CD4-positive, alpha-beta memory T cell (primary cell): Measurements from ENCODE around the gene TOMM40. TPM values are rescaled to one million over a fixed set of nuclear protein-coding genes. Genes with fewer than 3 reads are reported as not detected.

Source experiments
- CTCF ChIA-PET: fragments of 350-600 bp; sonication (Branson Sonifier 250); formaldehyde crosslinking; loops from one replicate; lab custom pipeline; 2021; ENCODE audit warnings: inconsistent platforms; ENCODE audit not compliant: partially characterized antibody; lab: Charles Lee
- POLR2A ChIA-PET: fragments of 350-600 bp; sonication (Branson Sonifier 250); formaldehyde crosslinking; loops from one replicate; lab custom pipeline; 2021; ENCODE audit not compliant: partially characterized antibody; lab: Charles Lee
- DNase-seq, 5 donors: peaks; one replicate each; pipeline versions ENCODE4 v3.0.0 to v3.0.0-alpha.2; 2020 to 2022; ENCODE audit warnings: mixed read lengths in 1 of 5
- H3K27ac ChIP-seq: one replicate; pipeline ENCODE4 v1.7.0; 2013; ENCODE audit warnings: low read depth, low read length
- H3K27me3 ChIP-seq: 2 replicates; pipeline ENCODE4 v1.7.0; 2013; ENCODE audit warnings: mild to moderate bottlenecking, low read length, moderate library complexity; ENCODE audit not compliant: insufficient read depth
- H3K36me3 ChIP-seq: 2 replicates; pipeline ENCODE4 v1.7.0; 2013; ENCODE audit warnings: mild to moderate bottlenecking, low read length, moderate library complexity; ENCODE audit not compliant: insufficient read depth
- H3K4me1 ChIP-seq: 2 replicates; pipeline ENCODE4 v1.7.0; 2013; ENCODE audit warnings: mild to moderate bottlenecking, low read length, moderate library complexity; ENCODE audit not compliant: insufficient read depth
- H3K4me3 ChIP-seq, 2 donors: one replicate each; pipeline ENCODE4 v1.7.0; 2013; ENCODE audit warnings: low read length in 2 of 2, mild to moderate bottlenecking in 1 of 2
- H3K9me3 ChIP-seq, 2 donors: one replicate each; pipeline ENCODE4 v1.7.0; 2013; ENCODE audit warnings: low read length in 2 of 2, control low read depth in 1 of 2; ENCODE audit not compliant: control insufficient read depth in 1 of 2
- H3K27ac Mint-ChIP-seq, 7 donors: one replicate each; pipeline ENCODE4 v1.8.0; 2020 to 2021; ENCODE audit warnings: mixed read lengths in 7 of 7, mild to moderate bottlenecking in 6 of 7, inconsistent platforms in 3 of 7, moderate library complexity in 3 of 7
- H3K27me3 Mint-ChIP-seq, 2 donors: one replicate each; pipeline ENCODE4 v1.8.0; 2020 to 2021; ENCODE audit warnings: mixed read lengths in 2 of 2
- H3K36me3 Mint-ChIP-seq, 2 donors: one replicate each; pipeline ENCODE4 v1.8.0; 2020 to 2021; ENCODE audit warnings: mixed read lengths in 2 of 2, inconsistent platforms in 1 of 2, mild to moderate bottlenecking in 1 of 2
- H3K4me1 Mint-ChIP-seq, 4 donors: one replicate each; pipeline ENCODE4 v1.8.0; 2020 to 2021; ENCODE audit warnings: mixed read lengths in 4 of 4, mild to moderate bottlenecking in 1 of 4
- H3K4me3 Mint-ChIP-seq, 8 donors: one replicate each; pipeline ENCODE4 v1.8.0; 2020 to 2021; ENCODE audit warnings: mixed read lengths in 8 of 8, mild to moderate bottlenecking in 7 of 8, moderate library complexity in 6 of 8, inconsistent platforms in 3 of 8
- H3K9me3 Mint-ChIP-seq, 8 donors: one replicate each; pipeline ENCODE4 v1.8.0; 2020 to 2021; ENCODE audit warnings: mixed read lengths in 8 of 8, mild to moderate bottlenecking in 5 of 8, inconsistent platforms in 3 of 8, moderate library complexity in 1 of 8
- intact Hi-C: fragments of 100-400 bp; cut with micrococcal nuclease; formaldehyde crosslinking; loops from one replicate; pipeline ENCODE4 v1.15.1; 2023
- polyA plus RNA-seq, 2 donors: library from polyadenylated mRNA; unstranded; fragments of 300-500 nt; fragmentation: Illumina TruSeq; gene quantifications; one replicate each; pipeline ENCODE4 v1.2.3, GENCODE V29; 2021
- total RNA-seq, 2 experiments: library from RNA; stranded (reverse); gene quantifications; one replicate each; pipeline ENCODE4 v1.2.3, GENCODE V29; 2021

TOMM40 gene
- total and polyA plus RNA-seq, 4 experiments from 2014 or later, result 30.9 to 43.6 (median 33.7) TPM

GRCh38 chr19:44949550-44949949, 58.5 kb downstream of the TOMM40 start:
- Mint-ChIP-seq H3K4me3 (no peak overlapping the region), H3K27ac (no peak overlapping the region), H3K36me3 (peaks cover 0 to 7% of the 10 kb centered on the region in 2 donors), H3K27me3 (no peaks in the 10 kb centered on the region), H3K4me1 (peaks cover 4 to 10% (median 8%) of the 10 kb centered on the region in 4 donors), H3K9me3 (peaks cover 0 to under 1% (median 0%) of the 10 kb centered on the region in 8 donors)
- intact Hi-C loops, result no loop called here
- no peaks in the 10 kb centered on the region for H3K27me3 ChIP-seq
- no peak overlapping the region for H3K27ac ChIP-seq
- ChIA-PET POLR2A (no interaction called here), CTCF (interaction anchor here (1.0 kb wide), 1 partner anchor 226 kb away, joined by 3 read pairs; no protein-coding TSS in a partner anchor)
- H3K9me3 ChIP-seq, result no peaks in the 10 kb centered on the region
- H3K36me3 ChIP-seq, result no peaks in the 10 kb centered on the region
- peaks cover 10% of the 10 kb centered on the region for H3K4me1 ChIP-seq
- DNase-seq, result no peak
- no peak overlapping the region for H3K4me3 ChIP-seq

- Histone ChIP-seq H3K4me1 (peaks cover 20% of the 10 kb centered on the region), H3K9me3 (no peaks in the 10 kb centered on the region), H3K4me3 (no peak overlapping the region), H3K27ac (no peak overlapping the region), H3K36me3 (no peaks in the 10 kb centered on the region), H3K27me3 (no peaks in the 10 kb centered on the region)
- peak; percentile 69 to 77 (median 74) for DNase-seq
- CTCF ChIA-PET, result interaction anchor here (0.6 to 3.7 kb wide), 17 partner anchors 12 to 261 kb away, joined by 3 to 18 read pairs (median 4); partner anchors contain the start of gene PPP1R37
- H3K36me3 Mint-ChIP-seq, result peaks cover 0 to 18% of the 10 kb centered on the region in 2 donors
- H3K9me3 Mint-ChIP-seq, result peaks cover 0 to 6% (median 0%) of the 10 kb centered on the region in 8 donors
- POLR2A ChIA-PET, result no interaction called here
- intact Hi-C loops, result loop anchor here (10.0 kb wide), 2 partner anchors 123 to 257 kb away; partner anchors contain the start of genes CEACAM16, GEMIN7 and ZNF296
- peak overlapping the region in 2 of 7 donors; percentile 52 to 60 for H3K27ac Mint-ChIP-seq
- no peaks in the 10 kb centered on the region for H3K27me3 Mint-ChIP-seq
- H3K4me3 Mint-ChIP-seq, result peak overlapping the region in 1 of 8 donors; percentile 31
- H3K4me1 Mint-ChIP-seq, result peaks cover 13 to 29% (median 24%) of the 10 kb centered on the region in 4 donors
These were observed 60.4 kb downstream of the TOMM40 start for GRCh38 chr19:44951179-44952159.

Other genes starting within 250 kb of the TOMM40 start
- 1 to 10 TPM; 1.0 to 1.7 TPM for gene PVR, start 247.3 kb upstream of the TOMM40 start, total RNA-seq
- under 1 TPM in 1 of 2 donors, not detected in 1; 0.34 TPM for gene PVR, start 247.3 kb upstream of the TOMM40 start, polyA plus RNA-seq
- 1 to 10 TPM; 1.3 to 1.4 TPM for gene CEACAM19, start 219.8 kb upstream of the TOMM40 start, total RNA-seq
- not detected for gene CEACAM19, start 219.8 kb upstream of the TOMM40 start, polyA plus RNA-seq
- gene CEACAM16, start 192.1 kb upstream of the TOMM40 start, total RNA-seq, result not detected
- not detected for gene CEACAM16, start 192.1 kb upstream of the TOMM40 start, polyA plus RNA-seq
- gene BCL3, start 142.5 kb upstream of the TOMM40 start, total RNA-seq, result 10 to 100 TPM; 10.9 to 11.8 TPM
- 10 to 100 TPM in 1 of 2 donors, 1 to 10 TPM in 1; 3.9 to 15.0 TPM for gene BCL3, start 142.5 kb upstream of the TOMM40 start, polyA plus RNA-seq
- gene CBLC, start 113.4 kb upstream of the TOMM40 start, total RNA-seq, result not detected
- not detected for gene CBLC, start 113.4 kb upstream of the TOMM40 start, polyA plus RNA-seq
- gene BCAM, start 82.2 kb upstream of the TOMM40 start, total RNA-seq, result not detected
- not detected for gene BCAM, start 82.2 kb upstream of the TOMM40 start, polyA plus RNA-seq
- 1 to 10 TPM in 1 of 2 experiments, under 1 TPM in 1; 0.84 to 1.7 TPM for gene NECTIN2, start 45.0 kb upstream of the TOMM40 start, total RNA-seq
- under 1 TPM in 1 of 2 donors, not detected in 1; 0.11 TPM for gene NECTIN2, start 45.0 kb upstream of the TOMM40 start, polyA plus RNA-seq
- 10 to 100 TPM in 1 of 2 experiments, 1 to 10 TPM in 1; 9.0 to 11.9 TPM for gene APOE, start 14.5 kb downstream of the TOMM40 start, total RNA-seq
- gene APOE, start 14.5 kb downstream of the TOMM40 start, polyA plus RNA-seq, result not detected
- gene APOC1, start 23.4 kb downstream of the TOMM40 start, total RNA-seq, result 1 to 10 TPM; 6.4 to 7.0 TPM
- not detected for gene APOC1, start 23.4 kb downstream of the TOMM40 start, polyA plus RNA-seq
- gene APOC4, start 51.0 kb downstream of the TOMM40 start, total RNA-seq, result not detected
- not detected for gene APOC4, start 51.0 kb downstream of the TOMM40 start, polyA plus RNA-seq
- under 1 TPM in 1 of 2 experiments, not detected in 1; 0.49 TPM for gene APOC2, start 54.8 kb downstream of the TOMM40 start, total RNA-seq
- not detected for gene APOC2, start 54.8 kb downstream of the TOMM40 start, polyA plus RNA-seq
- gene CLPTM1, start 64.1 kb downstream of the TOMM40 start, total RNA-seq, result 10 to 100 TPM; 85.1 to 86.4 TPM
- gene CLPTM1, start 64.1 kb downstream of the TOMM40 start, polyA plus RNA-seq, result 10 to 100 TPM; 16.6 to 27.5 TPM
- 10 to 100 TPM; 38.8 to 39.8 TPM for gene RELB, start 110.2 kb downstream of the TOMM40 start, total RNA-seq
- gene RELB, start 110.2 kb downstream of the TOMM40 start, polyA plus RNA-seq, result 10 to 100 TPM; 19.7 to 31.2 TPM
- gene CLASRP, start 147.8 kb downstream of the TOMM40 start, total RNA-seq, result 100 to 1,000 TPM; 156 to 163 TPM
- gene CLASRP, start 147.8 kb downstream of the TOMM40 start, polyA plus RNA-seq, result 10 to 100 TPM in 1 of 2 donors, 1 to 10 TPM in 1; 3.8 to 12.7 TPM
- gene ZNF296, start 185.2 kb downstream of the TOMM40 start, total RNA-seq, result 1 to 10 TPM; 1.7 to 1.9 TPM
- gene ZNF296, start 185.2 kb downstream of the TOMM40 start, polyA plus RNA-seq, result 1 to 10 TPM in 1 of 2 donors, under 1 TPM in 1; 0.98 to 3.2 TPM
- gene GEMIN7, start 188.0 kb downstream of the TOMM40 start, total RNA-seq, result 10 to 100 TPM; 15.9 to 17.6 TPM
- gene GEMIN7, start 188.0 kb downstream of the TOMM40 start, polyA plus RNA-seq, result 10 to 100 TPM; 34.9 to 75.3 TPM
- gene PPP1R37, start 201.9 kb downstream of the TOMM40 start, total RNA-seq, result 10 to 100 TPM; 25.2 to 26.2 TPM
- 1 to 10 TPM in 1 of 2 donors, under 1 TPM in 1; 0.31 to 1.4 TPM for gene PPP1R37, start 201.9 kb downstream of the TOMM40 start, polyA plus RNA-seq